ENCODE data around the gene ADORA1.

Gene ADORA1

GRCh38 chr1:203174324-203174985 lies 46.9 kb downstream of the ADORA1 start:
- no peak for DNase-seq (ENCODE audit: low spot score)

GRCh38 chr1:203175237-203175826 lies 47.8 kb downstream of the ADORA1 start, which contains the start of gene MYBPH:
Gene MYBPH, minus strand, starts transcription at chr1:203175826. Its CDS starts 71 bp downstream, at chr1:203175755.
- DNase-seq (ENCODE audit: low spot score): no peak

GRCh38 chr1:203175827-203176241 lies 48.3 kb downstream of the ADORA1 start:
- no peak for DNase-seq (ENCODE audit: low spot score)

- DNase-seq (ENCODE audit: low spot score): no peak
Measured at GRCh38 chr1:203176273-203177035, 48.9 kb downstream of the ADORA1 start.

GRCh38 chr1:203177036-203177405 lies 49.5 kb downstream of the ADORA1 start:
- no peak for DNase-seq (ENCODE audit: low spot score)

GRCh38 chr1:203177470-203178039 lies 50.0 kb downstream of the ADORA1 start:
- no peak for DNase-seq (ENCODE audit: low spot score)

- DNase-seq (ENCODE audit: low spot score): no peak
Measured at GRCh38 chr1:203178083-203178482, 50.6 kb downstream of the ADORA1 start.

- DNase-seq (ENCODE audit: low spot score): no peak
Measured at GRCh38 chr1:203178821-203179666, 51.5 kb downstream of the ADORA1 start.

- DNase-seq (ENCODE audit: low spot score): no peak
Measured at GRCh38 chr1:203179667-203180005, 52.1 kb downstream of the ADORA1 start.

- DNase-seq (ENCODE audit: low spot score): no peak
Measured at GRCh38 chr1:203180611-203181330, 53.2 kb downstream of the ADORA1 start.

- no peak for DNase-seq (ENCODE audit: low spot score)
Measured at GRCh38 chr1:203181586-203182386, 54.3 kb downstream of the ADORA1 start.

- DNase-seq (ENCODE audit: low spot score): no peak
Measured at GRCh38 chr1:203182387-203182953, 54.9 kb downstream of the ADORA1 start.

- DNase-seq (ENCODE audit: low spot score): no peak
Measured at GRCh38 chr1:203183828-203184227, 56.3 kb downstream of the ADORA1 start.

- DNase-seq (ENCODE audit: low spot score): no peak
Measured at GRCh38 chr1:203184467-203184866, 56.9 kb downstream of the ADORA1 start.

- DNase-seq (ENCODE audit: low spot score): no peak
Measured at GRCh38 chr1:203185061-203185461, 57.5 kb downstream of the ADORA1 start.

GRCh38 chr1:203185585-203185984 lies 58.1 kb downstream of the ADORA1 start:
- no peak for DNase-seq (ENCODE audit: low spot score)

- DNase-seq (ENCODE audit: low spot score): no peak
Measured at GRCh38 chr1:203186091-203186445, 58.5 kb downstream of the ADORA1 start.

GRCh38 chr1:203186446-203187303 lies 59.1 kb downstream of the ADORA1 start, which contains the start of gene CHI3L1:
Gene CHI3L1, minus strand, starts transcription at chr1:203186704. Its CDS starts 81 bp downstream, at chr1:203186623.
- DNase-seq (ENCODE audit: low spot score): no peak

GRCh38 chr1:203187304-203187685 lies 59.8 kb downstream of the ADORA1 start:
- no peak for DNase-seq (ENCODE audit: low spot score)

Data from HuH-7 (cell line).